ENCODE results near the gene SMARCA2. TPM values are rescaled to one million over a fixed set of nuclear protein-coding genes. Genes with fewer than 3 reads are reported as not detected.

Gene SMARCA2
- total RNA-seq, 1 experiment from 2014 or later, result 55.3 TPM

DNA sequence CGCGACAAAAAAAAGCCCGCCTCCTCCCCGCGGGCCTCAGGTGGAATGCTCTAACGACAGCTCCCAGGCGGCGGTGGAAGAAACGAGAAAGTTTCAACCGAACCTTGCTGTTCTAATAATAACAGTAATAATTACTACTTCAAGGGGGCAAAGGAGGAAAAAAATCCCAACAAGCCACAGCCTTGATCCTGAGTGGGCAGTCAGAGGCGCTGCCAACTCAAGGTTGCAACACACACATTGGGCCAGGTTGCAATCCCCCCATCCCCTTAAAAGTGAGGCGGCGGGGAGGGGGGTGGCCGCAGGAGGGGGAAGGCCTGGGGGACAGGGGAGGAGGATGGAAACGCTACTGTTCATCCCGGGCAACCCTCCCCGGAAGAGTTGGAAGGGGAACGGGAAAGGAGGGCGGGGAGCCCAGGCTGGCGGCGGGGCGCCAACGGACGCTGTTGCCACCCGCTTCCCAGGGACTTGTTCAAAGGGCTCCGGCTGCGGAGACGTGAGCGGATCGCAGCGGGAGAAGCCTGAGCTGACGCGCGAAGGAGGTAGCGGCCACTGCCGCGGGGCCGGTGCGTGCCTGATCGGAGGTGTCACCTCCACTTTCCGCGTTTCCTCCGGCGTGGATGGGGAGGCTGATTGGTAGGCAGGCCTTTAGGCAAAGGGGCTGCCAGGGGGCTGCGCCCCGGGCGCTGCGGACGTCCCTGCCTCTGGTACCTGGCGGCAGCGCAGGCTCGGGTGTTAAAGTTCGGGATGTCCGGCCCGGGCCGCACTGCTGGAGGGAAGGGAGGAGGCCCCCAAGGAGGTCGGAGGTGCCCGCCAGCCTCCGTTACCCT, 647 bp downstream of the SMARCA2 start:
- peak; percentile 4 for DNase-seq (ENCODE audit: low spot score)

DNA sequence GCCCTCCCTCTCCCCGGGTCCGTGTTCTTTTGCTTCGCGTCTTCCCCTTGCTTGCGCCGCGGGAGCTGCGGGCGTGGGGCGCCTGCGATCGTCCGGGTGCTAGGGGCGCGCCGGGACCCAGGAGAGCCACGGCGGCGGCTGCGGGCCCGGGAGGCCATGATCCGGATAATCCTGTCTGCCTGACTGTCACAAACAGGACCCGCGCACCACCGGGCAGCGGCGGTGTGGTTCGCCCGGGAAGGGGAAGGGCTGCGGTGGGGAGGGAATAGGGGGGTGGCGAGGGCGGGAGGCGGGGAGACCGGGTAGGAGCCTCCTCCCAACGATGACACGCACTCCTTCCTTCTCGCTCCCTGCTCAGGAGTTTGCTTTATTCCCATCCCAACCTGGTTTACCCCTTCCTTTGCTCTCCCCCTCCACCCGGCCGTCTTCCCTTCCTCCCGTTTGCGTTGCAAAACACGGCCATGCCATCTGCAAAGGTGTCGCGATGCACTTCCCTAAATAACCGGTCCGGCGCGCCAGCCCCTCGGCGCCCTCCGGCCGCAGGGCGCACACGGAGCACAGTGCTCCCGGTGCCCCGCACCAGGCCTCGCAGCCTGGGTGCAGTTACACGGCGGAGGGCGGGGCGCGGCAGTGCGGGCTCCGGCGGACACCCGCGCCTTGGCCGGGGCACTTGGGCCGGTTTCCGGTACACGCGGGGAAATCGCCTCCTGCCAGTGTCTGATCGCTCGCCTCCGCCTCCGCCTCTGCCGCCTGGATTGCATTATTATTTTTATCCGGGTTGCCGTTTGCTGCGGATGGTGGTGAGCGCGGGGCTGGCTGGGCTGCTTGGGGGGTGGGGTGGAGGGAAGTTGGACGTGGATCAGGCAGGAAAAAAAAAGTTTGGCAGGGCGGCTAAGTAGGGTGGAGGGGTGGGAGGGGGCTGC, 1.5 kb downstream of the SMARCA2 start:
- DNase-seq (ENCODE audit: low spot score), result peak; percentile 66

DNA sequence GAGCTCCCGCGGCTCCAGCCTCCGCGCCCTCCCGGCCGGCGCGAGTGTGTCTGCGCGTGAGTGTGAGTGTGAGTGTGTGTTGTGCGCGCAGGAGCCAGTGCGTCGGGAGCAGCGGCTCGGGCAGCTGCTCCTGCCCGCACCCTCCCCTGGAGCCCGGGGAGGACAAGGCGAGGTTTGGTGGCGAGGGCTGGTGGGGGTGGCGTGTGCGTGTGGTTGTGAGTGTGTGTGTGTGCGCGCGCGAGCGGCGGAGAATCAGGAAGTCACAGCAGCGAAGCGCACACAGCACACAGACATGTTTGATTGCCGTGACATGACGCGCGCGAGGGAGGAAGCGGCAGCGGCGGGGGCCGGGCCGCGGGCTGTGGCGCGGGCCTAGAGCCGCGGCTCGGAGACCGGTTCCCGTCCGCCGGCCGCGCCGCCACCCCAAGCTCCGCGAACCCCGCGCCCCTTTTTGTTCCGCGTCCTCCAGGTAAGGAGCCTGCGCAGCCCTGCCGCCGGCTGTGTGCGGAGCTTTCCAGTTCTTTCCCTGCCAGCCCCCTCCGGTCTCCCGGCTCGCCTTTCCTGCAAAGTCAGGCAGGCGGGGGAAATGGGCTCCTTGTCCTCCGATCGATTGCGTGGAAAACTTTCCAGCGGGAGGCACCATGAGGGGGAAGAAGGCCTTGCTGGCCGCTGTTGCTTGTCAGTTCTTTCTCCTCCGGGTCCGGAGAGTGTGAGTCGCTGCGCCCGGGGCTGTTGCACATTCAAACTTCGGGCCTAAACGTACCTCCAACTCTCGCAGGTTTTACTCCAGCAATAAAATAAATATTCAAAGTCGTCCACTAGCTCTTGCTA, 2.4 kb downstream of the SMARCA2 start:
- peak; percentile 28 for DNase-seq (ENCODE audit: low spot score)

DNA sequence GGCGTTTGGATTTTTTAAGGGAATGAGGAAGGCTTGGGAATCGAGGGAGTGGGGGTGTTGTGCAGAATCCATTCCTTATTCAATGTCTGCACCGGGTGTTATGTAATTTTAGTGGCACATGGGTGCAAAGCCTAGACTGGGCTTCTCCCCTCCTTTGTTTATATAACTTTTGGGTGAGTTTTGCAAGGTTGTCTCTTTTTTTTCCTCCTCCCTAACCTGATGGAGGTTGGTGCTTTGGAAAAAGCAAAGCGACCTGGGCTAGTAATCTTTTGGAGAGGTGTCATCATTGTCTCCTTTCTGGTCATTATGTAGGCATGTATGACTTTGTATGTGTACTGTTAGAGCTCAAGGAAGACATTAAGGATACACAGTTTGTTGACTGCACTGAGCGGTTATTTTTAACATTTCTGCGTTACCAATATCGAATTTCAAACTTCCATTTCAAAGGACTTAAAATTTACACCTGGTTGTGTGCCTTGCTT, 3.1 kb downstream of the SMARCA2 start:
- no peak for DNase-seq (ENCODE audit: low spot score)

DNA sequence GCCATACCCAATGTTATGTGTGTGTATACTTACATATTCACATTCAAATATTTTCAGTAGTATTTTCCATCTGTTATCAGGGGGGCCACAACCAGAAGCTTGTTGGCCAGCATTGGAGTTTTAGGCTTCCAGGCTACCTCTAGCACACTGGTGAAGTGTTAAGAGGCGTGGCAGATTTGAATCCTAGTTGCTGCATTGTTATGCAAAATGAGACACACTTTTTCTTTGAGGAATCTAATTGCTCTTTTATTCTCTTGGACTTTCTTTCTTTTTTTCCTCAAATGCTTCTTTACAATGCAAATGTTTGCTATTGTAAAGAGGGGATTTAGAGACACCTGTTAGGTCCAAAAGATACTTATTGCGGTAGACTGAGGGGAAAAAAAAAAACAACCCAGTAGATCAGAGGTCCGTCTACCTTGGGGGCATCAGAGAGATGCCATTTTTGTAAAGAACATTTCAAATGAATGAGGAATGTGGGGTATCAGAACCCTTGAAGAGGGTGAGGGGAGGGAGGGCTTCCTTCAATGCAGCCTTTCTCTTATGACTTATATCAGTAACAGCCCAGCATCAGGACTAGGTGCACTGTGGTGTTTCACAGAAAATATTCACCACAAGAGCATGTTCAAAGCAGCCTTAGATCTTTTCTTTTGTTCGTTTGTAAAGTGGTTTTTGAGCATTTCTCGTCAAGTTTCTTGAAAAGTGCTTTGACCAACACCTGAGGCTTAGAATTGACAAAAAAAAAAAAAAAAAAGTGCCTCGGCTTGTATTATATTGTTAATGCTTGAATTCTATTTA, 3.8 kb downstream of the SMARCA2 start:
- DNase-seq (ENCODE audit: low spot score), result no peak

DNA sequence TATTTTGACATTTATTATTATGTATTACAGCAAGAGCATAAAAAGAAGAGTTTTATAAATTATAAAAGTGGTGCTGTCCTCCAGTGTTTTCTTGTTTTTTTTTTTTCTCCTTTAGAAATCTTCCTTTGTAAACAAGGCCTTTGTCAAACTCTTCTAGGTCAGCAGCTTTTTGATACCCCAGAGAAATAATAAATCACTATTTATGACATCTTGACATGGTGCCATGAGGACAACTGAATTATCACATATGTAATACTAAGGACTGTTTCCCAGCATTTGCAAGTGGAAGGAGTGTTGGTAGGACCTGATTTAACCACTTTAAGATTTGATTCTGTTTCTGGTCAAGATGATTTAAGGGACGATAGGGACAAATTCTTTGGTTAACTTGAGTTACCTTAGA, 4.6 kb downstream of the SMARCA2 start:
- no peak for DNase-seq (ENCODE audit: low spot score)

DNA sequence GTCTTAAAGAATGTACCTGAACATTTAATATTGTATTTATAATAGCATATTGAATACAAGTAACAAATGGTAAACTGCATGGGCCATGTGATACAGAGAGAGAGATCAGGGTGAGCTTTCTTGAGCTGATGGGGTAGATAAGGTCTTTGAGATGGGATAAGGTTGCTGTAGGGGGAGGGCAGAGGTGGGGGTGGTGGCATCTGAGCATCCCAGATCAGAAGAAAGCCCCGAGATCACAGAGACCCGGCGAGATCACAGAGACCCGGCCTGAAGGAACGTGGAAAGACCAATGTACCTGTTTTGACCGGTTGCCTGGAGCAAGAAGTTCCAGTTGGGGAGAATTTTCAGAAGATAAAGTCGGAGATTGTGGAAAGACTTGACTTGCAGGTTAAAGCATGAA, 6.6 kb downstream of the SMARCA2 start:
- no peak for DNase-seq (ENCODE audit: low spot score)

DNA sequence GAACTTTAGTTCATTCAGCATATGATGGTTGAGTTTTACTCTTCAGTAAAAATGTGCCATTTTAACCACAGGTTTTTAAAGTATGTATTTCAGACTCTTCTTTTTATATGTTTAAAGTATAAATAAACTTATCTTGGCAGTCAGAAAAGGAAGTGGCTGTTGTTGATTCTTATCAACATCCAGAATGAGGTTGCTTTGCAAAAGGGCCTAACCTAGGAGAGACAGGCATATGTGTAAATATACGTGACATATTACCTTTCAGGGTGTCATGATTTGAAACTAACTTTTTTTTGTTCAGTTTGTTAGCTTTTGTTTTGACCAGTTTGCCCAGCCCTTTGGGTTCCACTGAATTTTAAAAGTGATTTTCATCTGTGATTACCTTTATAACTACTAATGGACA, 7.4 kb downstream of the SMARCA2 start:
- no peak for DNase-seq (ENCODE audit: low spot score)

DNA sequence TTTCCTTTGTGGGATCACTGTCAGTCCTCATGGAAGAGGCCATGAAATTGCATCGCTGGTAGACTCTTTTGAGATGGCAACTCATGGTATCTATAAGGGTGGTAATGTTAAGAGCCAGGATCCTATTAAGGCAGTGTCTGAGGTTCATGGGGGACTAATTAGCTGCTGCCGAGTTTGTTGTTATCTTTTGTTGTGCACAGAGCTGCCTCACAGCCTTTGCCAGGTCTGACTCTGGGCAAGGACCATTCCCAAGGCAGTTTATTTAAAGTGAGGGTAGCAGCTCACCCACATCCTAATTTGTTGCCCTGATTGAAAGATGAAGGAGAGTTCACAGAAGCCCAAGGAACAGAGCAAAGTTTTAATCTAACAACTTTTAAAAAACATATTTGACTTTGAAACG, 7.9 kb downstream of the SMARCA2 start:
- no peak for DNase-seq (ENCODE audit: low spot score)

DNA sequence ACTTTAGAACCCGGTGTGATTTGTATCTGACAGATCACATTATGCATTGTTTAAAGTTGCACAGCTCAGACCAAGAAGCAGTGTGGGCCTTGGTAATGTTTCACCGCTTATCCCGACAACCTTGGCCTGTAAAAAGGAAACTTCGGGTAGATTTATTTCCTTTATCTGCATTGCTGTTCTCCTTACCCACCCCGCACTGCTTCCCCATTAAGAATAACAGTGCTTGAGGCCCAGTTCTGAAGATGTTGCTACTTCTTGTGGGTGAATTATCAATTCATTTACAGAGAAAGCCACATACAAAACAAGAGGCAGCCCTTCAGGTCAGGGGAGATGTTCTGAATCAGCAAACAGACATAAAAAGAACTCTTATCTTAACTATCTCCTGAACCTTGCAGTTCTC, 8.4 kb downstream of the SMARCA2 start:
- no peak for DNase-seq (ENCODE audit: low spot score)

DNA sequence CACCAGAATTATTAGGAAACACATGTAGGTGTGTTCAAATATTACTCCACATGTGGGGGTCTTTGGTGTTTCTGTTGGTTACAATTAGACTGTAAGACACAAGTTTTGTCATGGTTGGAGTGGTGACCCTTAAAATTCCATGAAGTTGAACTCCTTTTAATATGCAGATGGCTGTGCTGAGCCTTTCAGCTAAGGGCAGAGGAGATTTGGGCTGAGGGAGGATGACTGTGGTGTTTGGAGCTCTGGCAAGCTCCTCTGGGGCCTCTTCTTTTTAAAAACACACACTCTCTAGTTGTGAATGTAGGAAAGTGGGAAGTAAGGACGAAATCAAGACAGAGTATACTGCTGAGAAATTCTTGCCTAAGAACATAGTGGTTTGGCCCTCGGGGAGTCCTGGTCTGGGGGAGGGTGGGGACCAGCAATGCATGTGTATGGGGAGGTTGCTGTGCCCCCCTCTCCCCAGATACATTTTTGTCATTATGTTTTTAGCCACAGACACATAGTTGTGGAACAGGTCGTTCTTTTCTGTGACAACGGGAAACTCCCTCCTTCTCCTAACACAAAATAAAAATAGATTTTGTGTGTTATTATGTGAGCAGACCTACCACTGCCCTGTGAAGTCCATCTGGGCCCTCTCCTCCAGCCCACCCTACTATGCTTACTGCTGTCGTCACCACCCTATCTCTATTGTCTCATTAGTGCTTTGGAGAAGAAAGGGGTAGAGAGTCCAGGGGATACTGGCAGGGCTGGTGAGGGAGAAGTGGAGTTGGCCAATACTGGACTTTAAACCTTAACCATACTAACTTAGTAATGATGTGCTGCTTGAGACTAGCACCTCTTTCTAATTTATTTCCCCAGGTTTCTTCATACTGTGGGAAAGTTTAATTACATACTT, 10.0 kb downstream of the SMARCA2 start:
- DNase-seq (ENCODE audit: low spot score), result no peak

DNA sequence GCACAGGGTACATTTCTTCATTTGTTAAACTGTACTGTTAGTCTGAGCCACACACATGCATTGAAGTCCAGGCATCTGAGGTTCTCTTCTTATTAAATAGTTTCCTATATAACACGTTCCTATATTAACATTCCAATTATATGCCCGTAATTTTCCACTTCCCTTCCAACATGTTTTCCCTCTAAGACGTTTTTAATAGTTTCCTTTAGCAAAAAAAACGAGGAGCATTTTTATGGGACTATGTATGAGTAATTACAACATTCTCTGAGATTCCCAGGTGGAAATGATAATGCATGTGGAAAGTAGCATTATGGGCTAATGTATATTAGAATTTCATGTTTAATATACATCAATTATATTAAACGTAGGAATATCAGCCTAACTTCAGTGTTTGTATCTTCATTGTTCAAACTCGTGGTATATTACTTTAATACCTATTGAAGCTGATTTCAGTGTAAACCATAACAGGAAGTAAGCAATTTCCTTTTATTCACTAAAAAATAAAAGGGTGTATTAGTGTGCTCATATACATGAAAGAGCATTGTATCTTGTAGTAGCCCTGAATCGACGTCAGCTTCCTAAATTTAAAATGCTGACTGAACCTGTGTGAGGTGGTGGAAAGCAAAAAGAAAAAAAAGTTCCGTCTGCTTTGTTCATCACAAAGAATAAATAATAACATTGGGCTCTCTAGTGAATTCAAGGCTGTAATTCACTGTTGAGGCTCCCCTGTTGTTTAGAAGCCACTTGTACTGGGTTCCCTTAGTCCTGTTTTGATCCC, 11.3 kb downstream of the SMARCA2 start:
- no peak for DNase-seq (ENCODE audit: low spot score)

DNA sequence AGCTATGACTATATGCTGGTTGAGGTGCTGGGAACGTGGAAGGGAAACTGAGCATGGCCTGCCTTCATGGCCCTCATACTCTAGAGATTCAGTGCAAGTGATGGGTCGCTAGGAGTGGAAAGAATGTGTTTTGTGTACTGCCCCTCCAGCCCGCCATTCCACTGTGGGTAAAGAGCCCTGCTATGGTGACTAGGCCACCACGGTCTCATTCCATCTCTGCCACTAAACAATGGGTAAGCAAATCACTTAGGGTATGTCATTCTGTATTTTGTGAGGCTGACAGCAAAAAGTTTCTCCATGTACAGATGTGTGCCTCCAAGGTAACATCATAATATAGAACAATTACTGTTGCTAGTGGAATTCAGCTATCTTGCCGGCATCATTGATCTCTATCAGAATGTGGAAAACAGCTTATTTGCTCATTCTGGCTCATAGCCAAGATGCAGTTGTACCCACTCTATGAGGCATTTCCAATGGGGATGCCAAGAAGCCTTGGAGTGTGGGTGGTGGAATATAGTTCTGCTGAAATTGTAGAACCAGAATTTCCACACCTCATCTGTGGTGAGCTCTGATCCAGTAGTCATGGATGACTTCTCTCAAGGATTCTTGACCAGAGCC, 12.5 kb downstream of the SMARCA2 start:
- no peak for DNase-seq (ENCODE audit: low spot score)

DNA sequence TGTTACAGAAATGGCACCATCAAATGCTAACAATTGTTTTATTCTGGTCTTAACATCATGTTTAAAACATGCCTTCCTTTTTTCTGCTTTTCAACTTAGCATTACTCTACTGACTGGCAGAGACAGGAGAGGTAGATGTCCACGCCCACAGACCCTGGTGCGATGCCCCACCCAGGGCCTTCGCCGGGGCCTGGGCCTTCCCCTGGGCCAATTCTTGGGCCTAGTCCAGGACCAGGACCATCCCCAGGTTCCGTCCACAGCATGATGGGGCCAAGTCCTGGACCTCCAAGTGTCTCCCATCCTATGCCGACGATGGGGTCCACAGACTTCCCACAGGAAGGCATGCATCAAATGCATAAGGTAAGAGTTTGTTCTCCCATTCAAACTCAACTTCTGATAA, 13.7 kb downstream of the SMARCA2 start:
- DNase-seq (ENCODE audit: low spot score), result no peak

DNA sequence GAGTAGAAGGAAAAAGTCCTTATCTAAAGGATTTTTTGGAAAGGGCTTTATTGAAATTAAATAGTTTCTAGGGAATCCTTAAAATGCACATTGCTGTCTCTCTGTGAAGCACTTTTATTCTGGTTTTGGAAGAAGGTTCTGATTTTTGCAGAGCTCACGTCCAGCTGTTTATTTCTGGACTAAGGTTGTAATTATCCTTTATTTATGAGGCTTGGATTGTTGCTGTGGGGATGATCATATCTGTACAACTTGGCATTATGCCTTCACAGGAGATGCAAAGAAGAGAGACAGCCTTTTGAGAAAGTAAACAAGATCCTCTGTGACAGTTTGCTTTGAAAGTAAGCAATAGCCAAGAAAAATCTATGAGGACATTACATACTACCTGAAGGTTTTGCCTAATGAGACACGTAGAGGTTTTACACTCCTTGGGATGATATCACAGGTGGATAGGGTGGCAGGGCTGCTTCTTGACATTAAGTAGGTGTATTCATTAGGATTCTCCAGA, 14.6 kb downstream of the SMARCA2 start:
- no peak for DNase-seq (ENCODE audit: low spot score)

DNA sequence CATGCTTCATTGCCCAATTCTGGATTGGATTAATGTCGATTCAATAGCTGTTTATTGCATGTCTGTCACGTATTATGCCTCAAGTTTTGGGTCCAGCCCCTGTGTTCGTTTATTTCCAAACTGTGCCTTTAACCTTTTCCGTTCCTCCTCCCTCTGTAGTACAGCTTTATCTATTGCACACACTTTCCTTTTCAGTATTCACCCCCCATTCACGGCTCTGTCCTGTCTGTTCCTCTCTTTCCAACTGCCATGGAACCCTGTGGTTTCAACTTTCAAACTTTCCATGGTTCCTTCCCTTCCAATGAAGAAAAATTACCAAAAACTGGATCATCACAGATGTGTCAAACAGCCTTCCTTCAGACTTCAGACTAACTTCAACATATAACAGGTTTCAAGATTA, 17.1 kb downstream of the SMARCA2 start:
- DNase-seq (ENCODE audit: low spot score), result no peak

DNA sequence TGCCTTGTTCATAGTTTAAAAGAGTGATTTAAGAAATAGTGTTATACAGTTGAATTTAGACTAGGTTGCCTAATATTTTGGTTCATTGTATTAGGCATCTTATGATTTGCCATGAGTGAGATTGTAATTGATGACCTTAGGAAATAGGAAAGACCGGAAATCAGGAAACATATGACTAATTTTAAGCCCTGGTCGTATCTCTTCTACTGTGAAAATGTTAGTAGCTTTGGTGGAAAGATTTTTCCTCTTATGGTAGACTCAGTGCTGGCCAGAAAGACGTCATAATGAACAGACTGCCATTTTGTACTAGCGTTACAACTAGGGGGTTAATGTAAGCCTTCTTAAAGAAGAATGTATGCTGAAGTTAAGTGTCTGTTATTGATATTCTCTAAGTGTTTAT, 21.7 kb downstream of the SMARCA2 start:
- DNase-seq (ENCODE audit: low spot score), result no peak

Measured in A172 (cell line).